GM12892 (cell line): ENCODE measurements around the gene SYNGR2.
A peak's percentile ranks its signal among the peaks of the same experiment; 100 is the strongest.

ENCODE experiments used
- DNase-seq: peaks from one replicate; pipeline ENCODE4 v3.0.0; 2011; ENCODE audit not compliant: insufficient read length
- FAIRE-seq: peaks from 2 replicates; lab custom pipeline; 2011; peaks lifted over from hg19 to GRCh38; lab: Jason Lieb, UNC
- POLR2A ChIP-seq: IDR thresholded peaks from 2 replicates; pipeline ENCODE4 v1.6.1; 2011; ENCODE audit warnings: low read depth, low read length, control low read depth
- POLR2AphosphoS5 ChIP-seq: IDR thresholded peaks from 2 replicates; pipeline ENCODE4 v1.6.1; 2011; ENCODE audit warnings: low read depth, low read length, control low read depth
- TAF1 ChIP-seq: IDR thresholded peaks from 2 replicates; pipeline ENCODE4 v1.6.1; 2011; ENCODE audit warnings: low read depth, mild to moderate bottlenecking, control low read depth, low read length, borderline replicate concordance

Gene SYNGR2

GRCh38 chr17:78125138-78125913 lies 43.1 kb upstream of the SYNGR2 start:
- TF ChIP-seq TAF1 (no peak), POLR2AphosphoS5 (0 out of 2 replicates have a peak, but pooled peaks have one; percentile 26)
- FAIRE-seq: no peak

GRCh38 chr17:78125976-78126894 lies 42.1 kb upstream of the SYNGR2 start:
- DNase-seq: no peak
- no peak for FAIRE-seq
- TF ChIP-seq POLR2A (no peak), TAF1 (no peak), POLR2AphosphoS5 (no peak)

More at GRCh38 chr17:78125138-78125913, 43.1 kb upstream of the SYNGR2 start:
- DNase-seq: no peak

- no peak for TF ChIP-seq TAF1
- no peak for TF ChIP-seq POLR2AphosphoS5
- TF ChIP-seq POLR2A: no peak
- no peak for FAIRE-seq
- DNase-seq: no peak
Measured at GRCh38 chr17:78126895-78127238, 41.5 kb upstream of the SYNGR2 start.

GRCh38 chr17:78127239-78127887 lies 41.0 kb upstream of the SYNGR2 start:
- DNase-seq (peak; percentile 78), FAIRE-seq (peak; percentile 95)
- no peak for TF ChIP-seq POLR2A
- no peak for TF ChIP-seq TAF1
- no peak for TF ChIP-seq POLR2AphosphoS5

- FAIRE-seq: no peak
- no peak for TF ChIP-seq POLR2AphosphoS5
- no peak for TF ChIP-seq TAF1
- no peak for TF ChIP-seq POLR2A
- DNase-seq: no peak
Measured at GRCh38 chr17:78127888-78128550, 40.4 kb upstream of the SYNGR2 start.

GRCh38 chr17:78128551-78129350 lies 39.6 kb upstream of the SYNGR2 start, which contains the start of gene TMC6:
Gene TMC6, minus strand, starts transcription at chr17:78128755. Its CDS starts 1,923 bp downstream, at chr17:78126832.
- DNase-seq: peak; percentile 82
- TF ChIP-seq POLR2AphosphoS5 (peak; percentile 16; the same call in 1 of the 2 replicates), TAF1 (no peak), POLR2A (peak; percentile 44; the same call in 1 of the 2 replicates)
- peak; percentile 87 for FAIRE-seq

GRCh38 chr17:78129351-78130089 lies 38.9 kb upstream of the SYNGR2 start:
- peak; percentile 27 for FAIRE-seq
- TF ChIP-seq POLR2A: no peak
- no peak for TF ChIP-seq POLR2AphosphoS5
- no peak for TF ChIP-seq TAF1
- DNase-seq: no peak

- FAIRE-seq (peak; percentile 14), DNase-seq (no peak)
- TF ChIP-seq POLR2A: no peak
- no peak for TF ChIP-seq TAF1
- no peak for TF ChIP-seq POLR2AphosphoS5
Measured at GRCh38 chr17:78130090-78130436, 38.3 kb upstream of the SYNGR2 start.

- peak; percentile 72 for TF ChIP-seq POLR2AphosphoS5
- peak; percentile 60; the same call in 1 of the 2 replicates for TF ChIP-seq TAF1
- peak; percentile 78 for TF ChIP-seq POLR2A
- DNase-seq (peak; percentile 72), FAIRE-seq (peak; percentile 89)
Measured at GRCh38 chr17:78130437-78131101, 37.8 kb upstream of the SYNGR2 start, which contains the start of gene TMC8. Gene TMC8, plus strand, starts transcription at chr17:78130771. Its CDS starts 818 bp downstream, at chr17:78131589.
